Head of caudate nucleus (tissue), 42 donors: ENCODE results near the gene KIF1A.

ENCODE experiments used
- DNase-seq, 42 donors: peaks; one replicate each; pipeline versions ENCODE4 v3.0.0 to v3.0.0-alpha.2; 2020 to 2021; ENCODE audit warnings: mixed read lengths in 7 of 42
- intact Hi-C: fragments of 100-400 bp; cut with DNase I; formaldehyde crosslinking; loops from one replicate; pipeline ENCODE4 v1.15.0; 2022

KIF1A gene

DNA sequence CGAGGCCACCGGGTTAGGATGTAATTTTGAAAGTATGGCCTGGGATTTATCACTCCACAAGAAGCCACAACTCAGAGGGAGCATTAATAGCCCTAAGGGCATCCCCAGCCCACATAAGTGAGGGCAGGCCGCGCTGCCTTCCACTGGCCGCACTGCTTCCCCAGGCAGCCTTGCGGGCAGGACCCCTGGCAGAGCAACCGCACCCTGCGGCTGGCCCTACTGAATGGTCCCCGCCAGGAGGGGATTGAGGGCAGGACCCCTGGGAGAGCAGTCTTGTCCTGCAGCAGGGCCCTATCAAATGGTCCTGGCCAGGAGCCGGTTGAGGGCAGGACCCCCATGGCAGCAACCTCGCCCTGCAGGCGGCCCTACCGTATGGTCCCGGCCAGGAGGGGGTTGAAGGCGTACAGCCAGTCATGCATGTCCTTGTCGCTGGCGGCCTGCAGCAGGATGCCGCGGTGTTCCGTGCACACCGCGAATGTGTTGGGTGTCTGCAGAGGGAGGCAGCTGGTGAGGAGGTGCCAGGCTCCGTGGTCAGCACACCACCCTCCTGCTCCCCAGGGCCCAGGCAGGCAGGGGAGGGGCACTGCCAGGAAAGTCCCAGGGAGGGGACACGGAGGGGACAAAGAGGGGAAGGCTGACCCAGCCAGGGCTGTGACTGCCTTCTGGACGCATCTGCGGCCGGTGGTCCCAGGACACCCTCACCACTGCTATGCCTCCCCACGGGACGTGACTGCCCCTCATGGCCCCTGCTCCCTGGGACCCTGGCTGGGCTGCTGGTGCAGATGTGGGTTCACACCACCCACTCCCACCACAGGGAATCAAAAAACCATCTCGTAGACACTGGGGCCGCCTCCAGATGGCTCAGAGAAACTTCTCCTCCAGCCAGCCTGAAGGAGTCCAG, 102.1 kb downstream of the KIF1A start:
- intact Hi-C loops = no loop called here
- no peak for DNase-seq

DNA sequence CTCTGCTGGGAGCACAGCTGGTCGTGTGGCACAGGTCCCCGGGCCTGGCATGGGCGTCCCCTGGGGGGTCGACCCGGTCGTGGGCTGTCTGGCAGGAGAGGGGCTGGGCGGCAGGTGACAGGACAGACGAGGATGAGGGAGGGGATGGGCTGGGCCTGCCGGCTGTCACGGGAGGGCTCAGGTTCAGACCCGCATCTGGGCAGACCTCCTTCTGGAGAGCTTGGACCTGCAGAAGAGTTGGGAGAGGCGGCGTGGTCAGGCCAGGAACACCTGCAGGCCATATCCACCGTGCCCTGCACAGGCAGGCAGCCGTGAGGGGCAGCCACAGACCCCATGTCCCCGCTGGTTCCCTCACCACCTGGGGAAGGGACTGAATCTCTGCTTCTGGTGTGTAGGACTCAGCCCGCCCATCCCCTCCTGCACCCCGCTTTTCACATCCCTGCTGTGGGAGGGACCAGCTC, 102.8 kb downstream of the KIF1A start:
- intact Hi-C loops = no loop called here
- DNase-seq = no peak

DNA sequence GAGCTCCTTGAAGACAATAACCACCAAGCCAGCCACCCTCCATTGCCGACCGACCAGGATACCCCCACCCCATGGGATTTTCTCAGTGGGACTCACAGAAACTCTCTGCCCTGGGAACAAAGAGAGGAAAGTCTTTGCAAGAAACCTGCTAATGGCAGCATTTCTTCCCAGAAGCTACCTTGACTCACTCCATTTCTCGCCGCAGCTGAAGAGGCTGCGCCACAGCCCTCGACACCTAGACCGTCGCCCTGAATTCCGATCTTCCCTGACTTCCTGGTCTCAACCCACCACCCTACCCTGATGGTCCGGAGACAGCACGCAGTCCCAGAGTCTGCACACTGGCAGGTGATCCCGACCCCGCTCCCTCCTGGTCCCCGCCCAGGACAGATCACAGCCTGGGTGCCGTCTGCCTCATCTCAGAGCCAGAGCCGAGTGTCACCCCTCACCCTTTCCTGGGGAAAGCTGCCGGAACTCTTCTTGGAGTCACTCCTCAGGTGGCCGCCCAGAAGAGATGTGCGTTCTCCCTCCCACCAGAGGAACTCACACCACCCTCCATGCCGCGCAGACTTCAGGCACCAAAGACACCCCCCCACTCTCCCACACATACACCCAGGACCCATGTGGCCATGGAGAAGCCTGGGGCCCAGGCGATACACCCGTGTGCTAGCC, 103.8 kb downstream of the KIF1A start:
- intact Hi-C loops = no loop called here
- peak in 1 of 42 donors; percentile 3 for DNase-seq

DNA sequence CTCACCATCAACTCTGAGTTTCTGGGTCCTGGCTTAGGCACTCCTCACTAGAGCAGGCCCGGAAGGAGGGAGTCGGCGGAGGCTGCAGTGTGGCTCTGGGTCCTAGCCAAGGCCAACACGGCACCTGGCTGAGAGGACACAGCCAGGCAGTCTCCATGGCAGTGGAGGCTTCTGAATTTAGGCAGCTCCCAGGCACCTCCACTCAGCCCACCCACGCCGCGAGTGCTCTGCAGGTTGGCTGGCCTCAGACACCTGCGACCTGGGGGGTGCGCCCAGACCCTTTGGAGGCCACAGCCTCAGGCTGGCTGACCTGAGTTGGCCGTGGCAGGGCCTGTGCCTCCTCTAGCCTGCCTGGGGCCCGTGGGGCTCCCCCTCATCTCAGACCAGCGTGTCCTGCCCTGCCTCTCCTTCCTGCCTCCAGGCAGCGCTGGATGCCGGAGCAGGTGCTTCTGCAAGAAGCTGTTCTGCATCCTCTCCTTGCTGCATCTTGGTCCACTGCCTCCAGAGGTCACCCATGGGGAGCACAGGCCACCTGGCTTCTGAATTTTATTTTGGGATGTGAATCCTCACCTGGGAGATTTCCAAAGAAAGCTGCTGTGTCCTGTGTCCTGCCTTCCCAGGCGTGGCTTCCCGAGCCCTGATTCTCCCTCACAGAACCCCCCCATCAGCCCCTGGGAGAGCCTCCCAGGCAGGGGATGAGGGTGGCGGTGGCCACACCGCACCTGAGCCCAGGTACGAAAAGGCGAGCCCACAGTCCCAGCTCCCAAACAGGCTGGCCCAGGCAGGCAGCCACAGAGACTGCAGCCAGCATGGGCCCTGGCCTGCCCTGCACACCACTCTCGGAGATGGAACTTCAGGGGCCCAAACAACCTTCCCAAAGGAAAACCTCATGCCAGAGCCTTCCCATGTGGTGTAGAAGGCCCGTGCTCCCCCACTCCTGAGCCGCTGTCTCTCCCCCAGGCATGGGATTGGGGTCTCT, 105.0 kb downstream of the KIF1A start:
- intact Hi-C loops = no loop called here
- DNase-seq = peak in 6 of 42 donors; percentile 3 to 50 (median 34)

DNA sequence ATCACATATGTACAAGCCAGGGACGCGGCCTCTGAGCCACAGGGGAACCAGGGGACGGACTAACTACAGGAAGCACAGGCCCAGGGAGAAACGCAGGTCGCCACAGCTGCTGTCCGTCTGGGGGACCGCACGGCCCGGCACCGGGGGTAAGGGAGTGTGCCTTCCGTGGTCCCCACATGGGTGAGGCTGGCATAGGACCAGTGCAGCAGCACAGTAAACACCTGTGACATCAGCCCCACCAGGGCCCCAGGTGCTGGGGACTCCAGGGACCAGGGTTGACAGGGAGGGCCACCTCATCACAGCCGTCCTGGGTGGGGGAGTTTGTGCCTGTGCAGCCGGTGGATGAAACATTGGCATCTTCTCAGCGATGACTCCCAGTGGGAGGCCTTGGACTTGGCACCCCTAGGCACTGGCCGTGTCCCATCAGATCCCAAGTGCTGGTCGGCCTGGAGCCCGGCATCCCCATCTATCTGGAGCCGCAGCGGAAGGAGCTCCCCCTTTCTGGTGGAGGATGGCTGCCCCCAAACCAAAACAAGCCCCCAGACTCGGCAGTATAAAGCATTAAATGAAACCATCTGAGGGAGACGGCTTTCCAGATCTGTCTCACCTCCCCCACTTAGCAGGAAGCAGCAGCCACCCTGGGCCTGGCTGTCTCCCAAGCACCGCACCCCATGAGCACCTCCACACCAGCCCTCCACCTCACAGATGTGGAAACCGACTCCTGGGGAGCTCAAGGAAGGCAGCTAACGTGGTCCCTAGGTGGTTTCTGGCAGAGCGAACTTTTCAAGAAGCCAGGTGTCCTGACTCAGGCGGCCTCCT, 105.9 kb downstream of the KIF1A start:
- intact Hi-C loops = no loop called here
- peak in 6 of 42 donors; percentile 24 to 53 (median 40) for DNase-seq

DNA sequence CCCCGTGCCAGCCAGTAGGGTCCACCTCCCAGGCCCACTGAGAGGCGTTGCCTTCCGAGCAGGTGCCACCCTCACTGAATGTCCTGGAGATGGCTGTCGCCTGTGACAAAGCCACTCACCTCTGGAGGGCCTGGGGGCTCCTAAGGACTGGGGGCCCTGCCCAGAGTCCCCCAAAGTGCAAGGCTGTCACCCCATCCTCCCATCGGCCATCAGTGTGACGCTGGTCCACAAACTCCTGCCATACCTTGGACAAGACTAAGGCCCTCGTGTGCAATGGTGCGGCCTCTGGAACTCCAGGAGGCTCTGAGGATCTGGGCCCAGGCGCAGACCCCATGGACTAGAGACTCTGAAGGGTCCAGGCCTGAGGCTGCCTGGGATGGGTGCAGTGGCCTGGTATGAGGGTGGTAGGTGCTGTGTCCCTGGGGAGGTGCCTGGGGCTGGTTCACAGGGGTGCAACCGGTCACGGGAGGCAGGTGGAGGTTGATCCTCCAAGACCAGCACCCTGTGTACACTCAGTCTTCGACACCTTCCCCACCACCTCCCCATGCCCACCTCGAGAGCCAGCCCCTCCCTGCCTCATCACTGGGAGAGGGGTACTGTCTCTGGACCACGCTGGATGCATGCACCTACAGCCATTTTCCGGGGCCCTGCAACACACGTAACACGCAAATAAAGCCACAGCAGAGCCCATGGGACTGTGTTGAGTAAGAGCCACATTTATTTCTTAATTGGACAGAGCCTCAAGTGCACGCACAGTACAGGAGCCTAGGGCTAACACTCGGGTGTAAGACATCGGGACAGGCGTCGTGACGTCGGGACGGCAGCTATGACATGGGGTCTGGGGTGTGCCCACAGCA, 106.7 kb downstream of the KIF1A start:
- intact Hi-C loops = no loop called here
- peak in 1 of 42 donors; percentile 4 for DNase-seq

DNA sequence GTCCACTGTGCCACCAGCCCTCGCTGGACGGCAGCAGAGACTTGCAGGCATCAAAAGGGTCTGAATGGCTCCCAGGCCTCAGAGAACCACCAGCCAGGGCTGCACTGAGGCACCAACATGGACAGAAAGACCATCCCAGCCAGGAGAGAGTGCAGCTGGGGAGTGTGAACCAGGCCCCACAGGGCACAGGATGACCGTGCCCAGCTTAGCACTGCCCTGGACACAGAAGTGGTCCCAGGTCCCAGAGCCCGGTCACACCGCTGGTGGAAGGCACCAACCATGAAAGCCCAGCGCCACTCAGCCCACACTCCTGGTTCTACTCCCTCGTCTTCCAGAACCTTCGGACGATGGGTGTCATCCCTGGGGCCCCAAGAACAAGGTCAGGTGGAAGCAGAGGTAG, 107.9 kb downstream of the KIF1A start:
- no peak for DNase-seq
- intact Hi-C loops = no loop called here

DNA sequence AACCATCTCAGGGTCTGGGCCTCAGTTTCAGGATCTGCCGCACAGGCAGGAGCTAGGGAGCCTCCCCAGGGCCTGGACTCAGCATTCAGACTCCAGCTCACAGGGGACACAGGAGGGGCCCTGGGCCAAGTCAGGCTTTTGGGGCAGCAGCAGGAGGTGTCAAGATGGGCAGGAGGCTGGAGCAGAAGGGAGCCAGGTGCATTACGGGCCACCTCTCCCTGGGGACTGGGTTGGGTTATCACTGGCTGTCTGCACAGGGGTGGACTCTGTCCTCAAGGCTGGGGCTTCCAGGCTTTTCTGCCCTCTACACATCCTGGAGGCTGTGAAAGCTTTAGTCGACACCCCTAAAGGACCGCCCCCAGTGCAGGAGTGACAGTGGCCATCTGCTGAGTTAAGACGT, 108.3 kb downstream of the KIF1A start:
- intact Hi-C loops = no loop called here

DNA sequence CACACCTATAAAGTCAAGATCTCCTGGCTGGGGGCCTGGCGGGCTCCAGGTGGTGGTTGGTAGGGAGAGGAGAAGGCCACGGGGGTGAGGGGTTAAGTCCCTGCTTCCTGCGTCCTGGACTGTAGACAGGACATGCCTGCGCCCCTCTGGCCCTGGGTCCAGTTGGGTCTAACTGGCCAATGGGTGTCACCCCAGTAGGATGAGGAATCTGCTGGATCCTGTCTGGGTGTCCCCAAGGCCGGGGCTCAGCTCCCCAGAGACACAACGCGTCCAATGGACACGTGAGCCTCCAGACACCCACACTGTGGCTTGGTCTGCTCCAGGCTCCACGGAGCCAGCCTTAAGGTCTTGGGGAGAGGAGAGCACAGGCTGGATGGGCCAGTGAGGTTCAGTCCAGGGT, 108.7 kb downstream of the KIF1A start:
- DNase-seq = peak in 1 of 42 donors; percentile 4
- intact Hi-C loops = no loop called here

More for the DNA sequence above, 108.3 kb downstream of the KIF1A start:
- peak in 1 of 42 donors; percentile 1 for DNase-seq

DNA sequence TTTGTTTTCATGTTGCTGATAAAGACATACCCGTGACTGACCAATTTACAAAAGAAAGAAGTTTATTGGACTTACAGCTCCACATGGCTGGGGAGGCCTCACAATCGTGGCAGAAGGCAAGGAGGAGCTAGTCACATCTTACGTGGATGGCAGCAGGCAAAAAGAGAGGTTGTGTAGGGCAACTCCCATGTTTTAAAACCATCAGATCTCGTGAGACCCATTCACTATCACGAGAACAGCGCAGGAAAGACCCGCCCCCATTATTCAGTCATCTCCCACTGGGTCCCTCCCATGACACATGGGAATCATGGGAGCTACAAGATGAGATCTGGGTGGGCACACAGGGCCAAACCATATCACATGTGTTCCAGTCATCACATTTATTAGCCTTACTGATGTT, 111.6 kb downstream of the KIF1A start:
- intact Hi-C loops = no loop called here
- DNase-seq = no peak

DNA sequence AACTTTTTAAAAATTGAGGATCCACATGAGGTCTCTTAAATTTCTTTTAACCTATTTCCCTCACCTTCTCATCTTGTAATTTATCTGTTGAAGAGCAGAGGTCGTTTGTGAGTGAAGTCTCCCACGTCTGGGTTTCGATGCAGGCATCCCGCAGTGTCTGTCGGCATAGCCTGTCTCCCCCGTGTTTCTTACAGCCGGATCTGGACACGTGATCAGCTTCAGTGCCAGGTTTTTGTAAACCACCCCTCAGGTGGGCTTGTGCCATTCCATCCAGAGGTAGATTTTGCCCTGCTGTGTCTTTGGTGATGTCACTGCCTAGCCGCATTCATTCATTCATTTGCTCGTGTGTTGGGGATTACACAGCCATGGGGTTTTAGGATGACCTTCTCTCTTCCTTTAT, 112.2 kb downstream of the KIF1A start:
- intact Hi-C loops = no loop called here
- DNase-seq = no peak

DNA sequence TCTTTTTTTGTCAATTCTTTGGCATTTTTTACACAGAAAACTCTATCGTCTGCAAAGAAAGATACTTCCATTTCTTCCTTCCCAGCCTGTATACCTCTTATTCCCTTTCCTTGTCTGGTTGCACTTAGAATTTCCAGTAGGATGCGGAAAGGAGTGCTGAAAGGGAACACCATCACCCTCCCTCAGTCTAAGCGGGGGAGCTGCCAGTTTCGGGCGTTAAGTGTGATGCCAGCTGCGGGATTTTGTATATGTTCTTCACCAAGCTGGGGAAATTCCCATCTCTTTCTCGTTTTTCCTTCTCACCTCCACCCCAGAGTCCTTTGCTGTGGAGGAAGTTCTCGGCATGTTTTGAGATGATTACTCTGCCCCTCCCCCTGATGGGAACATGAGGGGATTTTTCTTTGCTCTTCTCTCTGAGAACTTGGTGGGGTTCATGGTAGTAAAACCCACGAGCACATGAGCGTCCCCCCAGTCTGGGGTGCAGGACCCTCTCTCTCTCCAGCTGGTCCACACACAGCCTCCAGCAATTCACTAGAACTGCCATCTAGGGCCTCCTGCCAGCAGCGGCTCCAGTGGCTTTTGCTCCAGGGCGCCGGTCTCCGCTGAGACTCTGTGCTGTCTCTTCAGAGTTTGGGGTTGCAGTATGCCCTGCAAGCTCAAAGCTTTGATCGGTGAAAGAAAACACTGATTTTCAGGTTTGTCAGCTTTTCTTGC, 112.8 kb downstream of the KIF1A start:
- intact Hi-C loops = no loop called here
- DNase-seq = peak in 1 of 42 donors; percentile 3

DNA sequence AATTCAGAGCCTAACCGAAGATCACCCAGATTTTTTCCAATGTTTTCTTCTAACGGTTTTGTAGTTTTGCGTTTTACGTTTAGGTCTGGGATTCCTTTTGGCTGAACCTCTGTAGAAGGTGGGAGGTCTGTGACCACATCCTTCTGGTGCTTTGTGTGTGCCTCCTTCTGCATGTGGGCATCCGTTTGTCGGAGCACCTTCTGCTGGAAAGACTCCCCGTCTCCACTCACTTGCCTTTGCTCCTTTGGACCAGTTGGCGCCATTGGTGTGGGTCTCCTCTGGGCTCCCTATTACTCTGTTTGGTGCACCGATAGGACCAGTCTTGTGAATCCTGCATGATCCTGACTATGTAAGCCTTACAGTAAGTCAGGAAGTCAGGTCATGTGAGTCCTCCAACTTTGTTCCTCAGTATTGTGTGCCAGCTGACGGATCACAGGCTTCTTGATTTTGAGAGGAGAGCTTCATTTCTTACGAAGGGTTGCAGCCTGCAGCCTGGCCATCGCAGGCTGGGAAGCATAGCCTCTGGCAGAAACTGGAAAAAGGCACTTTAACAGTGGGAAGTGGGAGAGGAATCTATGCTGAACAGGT, 114.7 kb downstream of the KIF1A start:
- intact Hi-C loops = no loop called here
- peak in 2 of 42 donors; percentile 2 to 6 for DNase-seq

DNA sequence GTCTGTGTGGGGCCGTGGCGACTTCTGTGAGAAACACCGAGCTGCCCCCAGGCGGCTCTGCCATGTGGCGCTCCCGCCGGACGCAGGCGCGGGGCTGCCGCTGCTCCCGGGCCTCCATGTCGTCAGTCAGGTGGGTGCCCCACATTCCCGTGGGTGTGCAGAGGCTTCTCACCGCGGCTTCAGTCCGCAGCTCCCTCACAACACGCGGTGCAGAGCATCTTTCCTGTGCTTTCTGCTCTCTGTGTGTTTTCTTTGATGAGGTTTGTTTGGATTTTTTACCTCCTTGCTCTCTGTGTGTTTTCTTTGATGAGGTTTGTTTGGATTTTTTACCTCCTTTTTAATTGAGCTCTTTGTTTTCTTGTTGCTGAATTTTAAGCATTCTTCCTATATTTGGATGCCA, 115.4 kb downstream of the KIF1A start:
- peak in 27 of 42 donors; percentile 25 to 77 (median 51) for DNase-seq
- intact Hi-C loops = no loop called here

DNA sequence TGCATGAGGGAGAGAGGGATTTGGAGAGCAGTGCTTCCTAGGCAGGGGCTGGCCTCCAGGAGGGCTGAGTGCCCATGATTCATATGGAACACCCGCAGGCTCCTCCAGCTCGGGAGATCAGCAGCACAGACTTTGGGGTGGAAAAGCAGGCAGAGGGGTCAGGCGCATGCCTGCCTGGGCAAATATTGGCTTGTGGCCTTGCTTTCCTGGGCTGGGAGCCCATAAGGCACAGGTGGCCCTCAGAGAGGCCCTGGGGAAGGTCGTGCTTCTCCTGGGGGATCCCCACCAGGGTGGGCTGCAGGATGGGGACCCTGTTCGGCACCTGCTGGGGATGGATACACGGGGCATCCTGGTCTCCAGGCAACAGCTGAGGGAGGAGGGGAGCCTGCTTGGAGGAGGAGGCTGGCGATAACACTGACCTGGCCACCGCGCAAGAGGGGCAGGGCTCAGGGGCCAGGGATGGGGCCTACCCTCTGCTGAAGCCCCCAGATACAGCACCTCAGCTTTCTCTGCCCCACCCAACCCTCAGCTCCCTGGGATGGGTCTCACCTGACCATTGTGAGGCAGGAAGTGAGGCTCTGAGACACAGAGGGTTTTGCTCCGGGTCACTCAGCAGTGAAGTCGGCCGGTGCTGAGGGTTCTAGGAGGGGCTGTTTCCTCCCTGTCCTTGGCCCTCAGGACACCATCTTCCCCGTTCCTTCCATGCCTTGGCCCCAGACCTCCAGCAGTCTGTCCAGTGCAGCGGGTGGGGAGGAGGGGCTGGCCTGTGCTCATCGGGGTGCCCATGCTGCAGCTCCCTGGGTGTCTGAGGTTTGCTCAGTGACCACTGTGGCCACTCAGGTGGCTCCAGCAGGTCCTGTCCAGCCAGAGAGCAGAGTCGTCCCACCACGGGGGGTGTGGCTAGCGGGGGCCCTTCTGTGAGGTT, 116.3 kb downstream of the KIF1A start:
- intact Hi-C loops = no loop called here
- DNase-seq = peak in 4 of 42 donors; percentile 1 to 11 (median 4)
